A549 treated with DMSO at 1 μM for 4 hours (cell line): ENCODE data around the gene RFT1. TPM values are rescaled to one million over a fixed set of nuclear protein-coding genes. Genes with fewer than 3 reads are reported as not detected.

ENCODE experiments used
- total RNA-seq: library from RNA; stranded (reverse); fragments of 200-300 nt; extraction: Qiagen RNA extraction; gene quantifications from 5 replicates; pipeline ENCODE4 v1.2.3, GENCODE V29; 2022; ENCODE audit warnings: low read depth

RFT1 gene
- 18.1 to 28.8 TPM (median 28.5 TPM) in 5 replicates for total RNA-seq

GRCh38 chr3:53130179-53131061 is at the start of gene RFT1:
TSS of gene RFT1 (minus strand) at chr3:53130435. CDS start at chr3:53130400, 35 bp downstream.

DNA sequence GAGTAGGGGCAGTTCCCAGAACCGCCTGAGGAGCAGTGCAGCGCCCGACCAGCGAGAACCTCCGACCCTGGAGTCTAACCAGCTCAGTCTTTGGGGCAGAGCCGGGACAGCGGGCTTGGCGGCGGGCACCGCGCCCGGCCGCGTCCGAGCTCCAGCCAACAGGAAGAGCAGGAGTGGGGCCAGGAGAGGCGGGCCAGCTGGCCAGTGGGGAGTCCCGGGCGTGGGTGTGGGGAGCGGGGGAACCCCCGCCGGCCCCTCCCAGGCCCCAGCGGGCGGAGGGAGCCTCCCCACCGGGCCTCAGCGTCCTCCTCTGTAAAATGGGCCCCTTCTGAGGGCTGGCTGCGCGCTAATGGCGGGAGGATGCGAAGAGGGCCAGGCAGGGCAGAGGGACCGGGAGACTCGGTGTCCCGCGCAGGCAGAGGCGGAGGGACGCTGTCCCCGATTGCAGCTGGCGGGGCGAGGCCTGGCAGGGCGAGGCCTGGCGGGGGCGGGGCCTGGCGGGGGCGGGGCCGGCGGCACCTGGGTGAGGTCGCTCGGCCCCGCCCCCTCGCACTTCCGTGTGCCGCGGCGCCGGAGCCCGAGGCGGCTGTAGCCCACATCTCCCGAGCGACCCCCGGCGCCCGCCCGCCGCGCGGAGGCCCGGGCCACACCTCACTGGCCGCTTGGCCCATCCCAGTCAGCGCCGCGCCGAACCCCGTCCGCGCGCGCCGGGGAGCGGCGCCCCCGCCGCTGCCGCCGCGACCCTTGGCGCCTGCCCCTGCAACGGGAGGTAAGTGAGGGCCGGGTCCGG is 30.6 kb upstream of the RFT1 start, which contains the start of gene PRKCD:
PRKCD (plus strand) TSS at position 550 of the 790 bp plus-strand sequence. CDS start 17,214 bp downstream, outside the sequence.

GRCh38 chr3:53045518-53046170 is 84.6 kb downstream of the RFT1 start, which contains the start of gene SFMBT1:
TSS of gene SFMBT1 (minus strand) at chr3:53046073. CDS start at chr3:52969128, 76,945 bp downstream.

Other genes with a start within 250 kb of the RFT1 start
- 8.5 to 10.0 TPM (median 9.4 TPM) in 5 replicates for gene STIMATE, start 232.9 kb downstream of the RFT1 start, total RNA-seq
- gene SFMBT1, start 84.4 kb downstream of the RFT1 start, total RNA-seq, result 8.7 to 10.4 TPM (median 9.6 TPM) in 5 replicates
- 16.9 to 22.4 TPM (median 20.1 TPM) in 5 replicates for gene PRKCD, start 30.8 kb upstream of the RFT1 start, total RNA-seq
- 1,875 to 2,201 TPM (median 2,125 TPM) in 5 replicates for gene TKT, start 125.6 kb upstream of the RFT1 start, total RNA-seq
- gene DCP1A, start 217.1 kb upstream of the RFT1 start, total RNA-seq, result 7.4 to 9.4 TPM (median 8.5 TPM) in 5 replicates